OCI-LY7 (cell line): Measurements from ENCODE around the gene SEC24D.

Experiments used
- CTCF ChIP-seq: fragments of 200-600 bp; sonication (generic); conservative IDR thresholded peaks from 2 replicates; pipeline ENCODE4 v1.5.1; 2014; ENCODE audit warnings: mild to moderate bottlenecking, antibody characterized with exemption, low read length, moderate library complexity, mixed read lengths
- EZH2phosphoT487 ChIP-seq: fragments of 200-600 bp; sonication (generic); IDR thresholded peaks from 2 replicates; pipeline ENCODE4 v1.6.1; 2018; ENCODE audit warnings: low read depth, borderline replicate concordance, mild to moderate bottlenecking, mixed run types, antibody characterized with exemption, low read length, moderate library complexity, mixed read lengths

- TF ChIP-seq CTCF (no peak), EZH2phosphoT487 (no peak)
Measured at GRCh38 chr4:118833192-118833820, 2.6 kb downstream of the SEC24D start.
